Endothelial cell of umbilical vein (primary cell): ENCODE measurements around the gene TIMM10B. TPM values are rescaled to one million over a fixed set of nuclear protein-coding genes. Genes with fewer than 3 reads are reported as not detected.

ENCODE experiments used
- BruUV-seq: library from RNA; stranded (reverse); fragments of 400-500 nt; replicated peaks from 2 replicates; lab custom pipeline; 2021; lab: Mats Ljungman, UMichigan
- CTCF ChIA-PET: fragments of 300-600, 350-600 bp; sonication (Branson Sonifier 250); formaldehyde crosslinking; loops from one replicate; lab custom pipeline; 2021; ENCODE audit warnings: antibody characterized with exemption, inconsistent platforms; lab: Charles Lee
- POLR2A ChIA-PET: fragments of 300-600, 350-600 bp; sonication (Branson Sonifier 250); formaldehyde crosslinking; loops from one replicate; lab custom pipeline; 2021; ENCODE audit warnings: antibody characterized with exemption, inconsistent platforms; lab: Charles Lee
- DNase-seq: peaks from one replicate; pipeline ENCODE4 v3.0.0-alpha.2; 2011; ENCODE audit warnings: low read depth, low spot score
- FAIRE-seq: peaks from 2 replicates; lab custom pipeline; 2011; peaks lifted over from hg19 to GRCh38; lab: Jason Lieb, UNC
- H2AFZ ChIP-seq: 2 replicates; pipeline ENCODE4 v1.6.0; 2012; ENCODE audit warnings: low read depth, low read length, control low read depth, inconsistent platforms
- H3K27ac ChIP-seq: 2 replicates; pipeline ENCODE4 v1.5.1; 2011; ENCODE audit warnings: low read depth, mild to moderate bottlenecking, control low read depth, low read length, moderate library complexity; ENCODE audit not compliant: insufficient read depth
- H3K27me3 ChIP-seq, 2 experiments: 2 replicates each; pipeline versions ENCODE4 v1.6.0 to v1.6.1; 2011; ENCODE audit warnings: low read length in 2 of 2, mixed read lengths in 1 of 2; ENCODE audit not compliant: control insufficient read depth in 2 of 2, insufficient read depth in 2 of 2
- H3K36me3 ChIP-seq, 2 experiments: 2 replicates in 1 of 2; 3 replicates in 1 of 2; pipeline ENCODE4 v1.5.1; 2011; ENCODE audit warnings: low read length in 2 of 2, mild to moderate bottlenecking in 1 of 2, moderate library complexity in 1 of 2; ENCODE audit not compliant: control insufficient read depth in 2 of 2, insufficient read depth in 2 of 2; ENCODE audit errors: extremely low read depth in 1 of 2
- H3K4me1 ChIP-seq: 3 replicates; pipeline ENCODE4 v1.5.1; 2011; ENCODE audit warnings: mild to moderate bottlenecking, low read length; ENCODE audit not compliant: control insufficient read depth, insufficient read depth; ENCODE audit errors: extremely low read depth
- H3K4me2 ChIP-seq: 2 replicates; pipeline ENCODE4 v1.6.1; 2011; ENCODE audit warnings: low read length, control low read depth, mixed read lengths; ENCODE audit not compliant: insufficient read depth
- H3K4me3 ChIP-seq, 3 experiments: fragments of 200-600 bp in 1 of 3; sonication (generic), shearing (Covaris generic) in 1 of 3; replicated peaks in 1 of 3; 2 replicates each; pipeline ENCODE4 v1.5.1; 2011 to 2016; ENCODE audit warnings: control low read depth in 3 of 3, low read length in 3 of 3, mild to moderate bottlenecking in 2 of 3, inconsistent platforms in 1 of 3, low read depth in 1 of 3, moderate library complexity in 1 of 3; ENCODE audit not compliant: insufficient read depth in 1 of 3
- H3K79me2 ChIP-seq: 2 replicates; pipeline ENCODE4 v1.6.0; 2012; ENCODE audit warnings: low read length, inconsistent platforms; ENCODE audit not compliant: control insufficient read depth, insufficient read depth
- H3K9ac ChIP-seq: replicated peaks from 2 replicates; pipeline ENCODE3; 2011; ENCODE audit warnings: low read length, control low read depth; ENCODE audit not compliant: insufficient read depth; ENCODE audit errors: extremely low read depth
- H3K9me1 ChIP-seq: replicated peaks from 3 replicates; pipeline ENCODE4 v1.6.0; 2011; ENCODE audit warnings: mild to moderate bottlenecking, low read length; ENCODE audit not compliant: control insufficient read depth, insufficient read depth; ENCODE audit errors: extremely low read depth
- H3K9me3 ChIP-seq: replicated peaks from 2 replicates; pipeline ENCODE4 v1.5.1; 2012; ENCODE audit warnings: low read length, inconsistent platforms; ENCODE audit not compliant: control insufficient read depth, insufficient read depth
- H4K20me1 ChIP-seq: replicated peaks from 2 replicates; pipeline ENCODE3; 2011; ENCODE audit warnings: mild to moderate bottlenecking, low read length; ENCODE audit not compliant: control insufficient read depth, insufficient read depth; ENCODE audit errors: extremely low read depth
- CTCF ChIP-seq, 2 donors: IDR thresholded peaks; 1 replicate in 1 of 2; 2 replicates in 1 of 2; pipeline ENCODE4 v1.5.1; 2011; ENCODE audit warnings: low read length in 2 of 2, mild to moderate bottlenecking in 2 of 2, moderate library complexity in 2 of 2, control low read depth in 1 of 2, inconsistent platforms in 1 of 2, low read depth in 1 of 2; ENCODE audit not compliant: insufficient read depth in 1 of 2; ENCODE audit errors: extremely low read depth in 1 of 2
- EZH2 ChIP-seq: IDR thresholded peaks from 2 replicates; pipeline ENCODE4 v1.6.1; 2012; ENCODE audit warnings: borderline replicate concordance, low read depth, mild to moderate bottlenecking, moderate library complexity, low read length, inconsistent platforms; ENCODE audit not compliant: severe bottlenecking
- FOS ChIP-seq: IDR thresholded peaks from 2 replicates; pipeline ENCODE4 v1.6.1; 2011; ENCODE audit warnings: mild to moderate bottlenecking, low read length, moderate library complexity, borderline replicate concordance; ENCODE audit not compliant: insufficient read depth
- GATA2 ChIP-seq: IDR thresholded peaks from 2 replicates; pipeline ENCODE4 v1.7.0; 2011; ENCODE audit warnings: low read depth, mild to moderate bottlenecking, moderate library complexity, mixed read lengths, low read length; ENCODE audit not compliant: insufficient read length, insufficient read depth
- JUN ChIP-seq: IDR thresholded peaks from 2 replicates; pipeline ENCODE4 v1.6.1; 2011; ENCODE audit warnings: borderline replicate concordance, low read depth; ENCODE audit not compliant: insufficient read length, insufficient read depth
- MAX ChIP-seq: IDR thresholded peaks from 2 replicates; pipeline ENCODE4 v1.6.1; 2011; ENCODE audit not compliant: insufficient read depth, insufficient read length
- MYC ChIP-seq: IDR thresholded peaks from one replicate; pipeline ENCODE4 v1.6.1; 2011; ENCODE audit warnings: mild to moderate bottlenecking, low read depth, low read length
- POLR2A ChIP-seq: IDR thresholded peaks from 2 replicates; pipeline ENCODE4 v1.6.1; 2012; ENCODE audit warnings: low read depth, mild to moderate bottlenecking, control low read depth, low read length
- POLR2AphosphoS5 ChIP-seq: IDR thresholded peaks from 2 replicates; pipeline ENCODE4 v1.6.1; 2012; ENCODE audit warnings: low read depth, mild to moderate bottlenecking, control low read depth, low read length, moderate library complexity; ENCODE audit not compliant: insufficient read depth
- dilution Hi-C: fragments of 300-500 bp; cut with MboI; formaldehyde crosslinking; loops from one replicate; pipeline ENCODE4 v1.15.0; 2019; ENCODE audit warnings: low sequenced_read_pairs; ENCODE audit not compliant: extremely low pct_ligation_motif_present
- intact Hi-C: fragments of 100-400 bp; cut with micrococcal nuclease; formaldehyde crosslinking; loops from one replicate; pipeline ENCODE4 v1.10.0; 2022
- polyA plus RNA-seq, 4 experiments: library from polyadenylated mRNA; depleted of rRNA in 3 of 4; stranded (reverse) in 3 of 4; unstranded in 1 of 4; fragments of >200 nt; gene quantifications; 2 replicates each; pipeline versions ENCODE4 v1.2.1 to v1.2.3, GENCODE V29; 2011 to 2012; ENCODE audit warnings: missing spikeins in 1 of 4
- total RNA-seq: library from RNA; stranded (reverse); gene quantifications from 2 replicates; pipeline ENCODE4 v1.2.3, GENCODE V29; 2021

TIMM10B gene
- total and polyA plus RNA-seq, 2 donors (not counting 3 experiments of a cell fraction or from before 2014, with no cell fraction given): 31.3 to 36.5 TPM

- Histone ChIP-seq H3K4me3 (no peak overlapping the region), H2AFZ (no peak overlapping the region), H3K4me2 (no peak overlapping the region), H3K27ac (no peak overlapping the region), H3K9me1 (no peaks in the 10 kb centered on the region), H3K9ac (no peak overlapping the region), H3K9me3 (no peaks in the 10 kb centered on the region), H3K4me1 (peaks cover 11% of the 10 kb centered on the region), H4K20me1 (no peaks in the 10 kb centered on the region), H3K79me2 (peaks cover 20% of the 10 kb centered on the region), H3K36me3 (peaks cover 4 to 5% of the 10 kb centered on the region in 2 experiments), H3K27me3 (no peaks in the 10 kb centered on the region)
- CTCF ChIA-PET: interaction anchor here (1.3 to 3.3 kb wide), 3 partner anchors 43 to 107 kb away, joined by 3 to 13 read pairs (median 4); no protein-coding TSS in a partner anchor
- POLR2A ChIA-PET: no interaction called here
- no peak for TF ChIP-seq EZH2
- TF ChIP-seq MYC: no peak
- no peak for TF ChIP-seq POLR2A
- TF ChIP-seq FOS: no peak
- intact Hi-C loops: no loop called here
- BruUV-seq: no TSS peak
- dilution Hi-C loops: no loop called here
- no peak for FAIRE-seq
- DNase-seq: no peak
Measured at GRCh38 chr11:6486256-6486655, 5.0 kb downstream of the TIMM10B start.

GRCh38 chr11:6486938-6487337 lies 5.6 kb downstream of the TIMM10B start:
- ChIA-PET POLR2A (no interaction called here), CTCF (interaction anchor here (1.3 to 3.3 kb wide), 3 partner anchors 44 to 108 kb away, joined by 3 to 13 read pairs (median 4); no protein-coding TSS in a partner anchor)
- no peaks in the 10 kb centered on the region for H3K27me3 ChIP-seq
- no peak overlapping the region for H3K4me3 ChIP-seq
- intact Hi-C loops: no loop called here
- H3K27ac ChIP-seq: no peak overlapping the region
- H3K4me1 ChIP-seq: peaks cover 11% of the 10 kb centered on the region
- no peak for FAIRE-seq
- no peak for TF ChIP-seq FOS
- no peak for TF ChIP-seq CTCF (IDR thresholded peaks at IDR 0.05; ENCODE audit: extremely low read depth in 1 of 2, insufficient read depth in 1 of 2, low read depth in 1 of 2, low read length in 2 of 2)
- no peak for TF ChIP-seq JUN
- no peak for TF ChIP-seq MYC
- TF ChIP-seq MAX: no peak
- TF ChIP-seq POLR2AphosphoS5: no peak
- no peak for TF ChIP-seq GATA2
- no peak for TF ChIP-seq EZH2
- no peak for TF ChIP-seq POLR2A
- no peak overlapping the region for H2AFZ ChIP-seq
- no peaks in the 10 kb centered on the region for H3K9me1 ChIP-seq
- dilution Hi-C loops: no loop called here
- no peaks in the 10 kb centered on the region for H3K9me3 ChIP-seq
- H3K79me2 ChIP-seq: peaks cover 16% of the 10 kb centered on the region
- H3K36me3 ChIP-seq: peaks cover 4 to 5% of the 10 kb centered on the region in 2 experiments
- no TSS peak for BruUV-seq
- no peak for DNase-seq
- no peak overlapping the region for H3K9ac ChIP-seq
- H3K4me2 ChIP-seq: no peak overlapping the region
- no peaks in the 10 kb centered on the region for H4K20me1 ChIP-seq
